ENCODE data around the gene PAGR1. TPM values are rescaled to one million over a fixed set of nuclear protein-coding genes. Genes with fewer than 3 reads are reported as not detected.

PAGR1 gene
- total and polyA plus RNA-seq, 2 of the 13 experiments (the other 11 are each of a cell fraction or from before 2014, with no cell fraction given), result 9.8 to 66.4 TPM

- TF ChIP-seq YEATS4 (CRISPR knock-in tag; IDR thresholded peaks at IDR 0.05; ENCODE audit: borderline replicate concordance) (peak; percentile 90), ZZZ3 (CRISPR knock-in tag; IDR thresholded peaks at IDR 0.05; ENCODE audit: borderline replicate concordance) (peak; percentile 94), TBP (CRISPR knock-in tag; IDR thresholded peaks at IDR 0.05) (no peak), JARID2 (CRISPR knock-in tag; IDR thresholded peaks at IDR 0.05; ENCODE audit: insufficient replicate concordance) (peak; percentile 93), MYNN (CRISPR knock-in tag; IDR thresholded peaks at IDR 0.05; ENCODE audit: low read depth) (peak; percentile 78; the same call in 1 of the 2 replicates), ZNF383 (CRISPR knock-in tag; IDR thresholded peaks at IDR 0.05; ENCODE audit: borderline replicate concordance) (no peak), BRCA1 (CRISPR knock-in tag; IDR thresholded peaks at IDR 0.05) (peak; percentile 92; the same call in 1 of the 2 replicates), ZFP1 (CRISPR knock-in tag; IDR thresholded peaks at IDR 0.05) (peak; percentile 64; the same call in 1 of the 2 replicates), KLF9 (CRISPR knock-in tag; IDR thresholded peaks at IDR 0.05; ENCODE audit: low read depth) (peak; percentile 81; the same call in 1 of the 2 replicates), GZF1 (CRISPR knock-in tag; IDR thresholded peaks at IDR 0.05) (peak; percentile 95), NR2F2 (IDR thresholded peaks at IDR 0.05; ENCODE audit: borderline replicate concordance, low read depth) (no peak), ZNF740 (CRISPR knock-in tag; IDR thresholded peaks at IDR 0.05) (0 out of 2 replicates have a peak, but pooled peaks have one; percentile 75), EZH2 (conservative IDR thresholded peaks at IDR 0.05; ENCODE audit: low read depth, low read length) (no peak), ASH2L (IDR thresholded peaks at IDR 0.05; ENCODE audit: insufficient read length, low read depth, low read length) (peak; percentile 76), SNRNP70 (IDR thresholded peaks at IDR 0.05; ENCODE audit: low read depth, low read length) (no peak), AKAP8 (CRISPR knock-in tag; IDR thresholded peaks at IDR 0.05) (peak; percentile 89; the same call in 1 of the 2 replicates), CENPT (CRISPR knock-in tag; IDR thresholded peaks at IDR 0.05; ENCODE audit: low read depth) (peak; percentile 99), MBNL3 (CRISPR knock-in tag; conservative IDR thresholded peaks at IDR 0.05) (no peak), ZNF883 (CRISPR knock-in tag; IDR thresholded peaks at IDR 0.05; ENCODE audit: not compliant biosample characterization) (peak; percentile 99), ZNF782 (CRISPR knock-in tag; IDR thresholded peaks at IDR 0.05; ENCODE audit: borderline replicate concordance) (peak; percentile 100), GATAD1 (CRISPR knock-in tag; IDR thresholded peaks at IDR 0.05) (peak; percentile 85), TAF1 (CRISPR knock-in tag; IDR thresholded peaks at IDR 0.05) (peak; percentile 83), FOXM1 (CRISPR knock-in tag; IDR thresholded peaks at IDR 0.05) (peak; percentile 89), TRIM24 (CRISPR knock-in tag; IDR thresholded peaks at IDR 0.05) (no peak), YY1 (IDR thresholded peaks at IDR 0.05; ENCODE audit: insufficient read depth, insufficient replicate concordance, low read depth, low read length) (peak; percentile 6), ETV5 (CRISPR knock-in tag; IDR thresholded peaks at IDR 0.05; ENCODE audit: borderline replicate concordance) (peak; percentile 17)
- TF ChIP-seq, protein P1, sequence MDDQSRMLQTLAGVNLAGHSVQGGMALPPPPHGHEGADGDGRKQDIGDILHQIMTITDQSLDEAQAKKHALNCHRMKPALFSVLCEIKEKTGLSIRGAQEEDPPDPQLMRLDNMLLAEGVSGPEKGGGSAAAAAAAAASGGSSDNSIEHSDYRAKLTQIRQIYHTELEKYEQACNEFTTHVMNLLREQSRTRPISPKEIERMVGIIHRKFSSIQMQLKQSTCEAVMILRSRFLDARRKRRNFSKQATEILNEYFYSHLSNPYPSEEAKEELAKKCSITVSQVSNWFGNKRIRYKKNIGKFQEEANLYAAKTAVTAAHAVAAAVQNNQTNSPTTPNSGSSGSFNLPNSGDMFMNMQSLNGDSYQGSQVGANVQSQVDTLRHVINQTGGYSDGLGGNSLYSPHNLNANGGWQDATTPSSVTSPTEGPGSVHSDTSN (CRISPR knock-in tag; IDR thresholded peaks at IDR 0.05; ENCODE audit: borderline replicate concordance), result peak; percentile 92; the same call in 1 of the 2 replicates
- TF ChIP-seq, protein P2, sequence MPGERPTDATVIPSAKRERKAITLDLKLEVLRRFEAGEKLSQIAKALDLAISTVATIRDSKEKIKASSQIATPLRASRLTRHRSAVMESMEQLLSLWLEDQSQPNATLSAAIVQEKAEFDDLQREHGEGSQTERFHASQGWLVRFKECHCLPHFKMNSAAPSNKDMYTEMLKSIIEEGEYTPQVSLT (CRISPR knock-in tag; IDR thresholded peaks at IDR 0.05; ENCODE audit: borderline replicate concordance, low read depth), result no peak; the same call in 1 of the 2 replicates
These were observed 8.3 kb upstream of the PAGR1 start (continued) for GRCh38 chr16:29807426-29808218.

Data from HepG2 (cell line).